ENCODE measurements around the gene NSD1. TPM values are rescaled to one million over a fixed set of nuclear protein-coding genes. Genes with fewer than 3 reads are reported as not detected.

The NSD1 gene
- total and polyA plus RNA-seq, 9 of the 15 experiments (the other 6 are each of a cell fraction or from before 2014, with no cell fraction given): 3.8 to 51.0 (median 24.7) TPM

GRCh38 chr5:177303121-177303924, 169.8 kb downstream of the NSD1 start, which contains the start of the genes PRELID1 and RAB24 (continued):
- TF ChIP-seq NKRF (IDR thresholded peaks at IDR 0.05; ENCODE audit: borderline replicate concordance) (peak; percentile 78; the same call in 1 of the 2 replicates), GTF2A2 (tag; IDR thresholded peaks at IDR 0.05) (no peak), AFF1 (IDR thresholded peaks at IDR 0.05; ENCODE audit: low read depth in 1 of 2, partially characterized antibody in 2 of 2) (no peak), ZBTB7A (IDR thresholded peaks at IDR 0.05; ENCODE audit: borderline replicate concordance, control insufficient read depth, low read depth, low read length) (peak; percentile 92), PTBP1 (IDR thresholded peaks at IDR 0.05; ENCODE audit: low read depth, low read length) (no peak), TARDBP (IDR thresholded peaks at IDR 0.05) (no peak), ZNF766 (CRISPR knock-in tag; conservative IDR thresholded peaks at IDR 0.05) (0 out of 2 replicates have a peak, but pooled peaks have one; percentile 33), AFF4 (CRISPR knock-in tag; IDR thresholded peaks at IDR 0.05) (no peak), ZBTB33 (CRISPR knock-in tag; IDR thresholded peaks at IDR 0.05) (peak; percentile 57; the same call in 1 of the 2 replicates), ZNF512 (tag; IDR thresholded peaks at IDR 0.05) (no peak), TBL1XR1 (IDR thresholded peaks at IDR 0.05; ENCODE audit: low read length in 2 of 2) (no peak), CTBP1 (IDR thresholded peaks at IDR 0.05; ENCODE audit: borderline replicate concordance) (peak; percentile 53)

All from K562 (cell line).